A549 (cell line): Measurements from ENCODE around the gene TYMS. TPM values are rescaled to one million over a fixed set of nuclear protein-coding genes. Genes with fewer than 3 reads are reported as not detected.

Experiments
- ATAC-seq, 2 experiments: fragments of 200-7000 bp in 1 of 2; fragments of >200 bp in 1 of 2; cut with Nextera tagmentation in 1 of 2; cut with Tn5 transposase in 1 of 2; 3 replicates each; pipeline versions ENCODE4 v1.8.0 to v1.9.1; 2018 to 2020; ENCODE audit warnings: mild to moderate bottlenecking in 1 of 2, moderate library complexity in 1 of 2
- CTCF ChIA-PET: fragments of 300-600 bp; sonication (Branson Sonifier 250); formaldehyde crosslinking; extraction: SDS; loops from one replicate; lab custom pipeline; 2021; ENCODE audit warnings: antibody characterized with exemption, inconsistent platforms; lab: Yijun Ruan, JAX
- POLR2A ChIA-PET: fragments of 350-600 bp; formaldehyde crosslinking; extraction: SDS; loops from one replicate; lab custom pipeline; 2021; ENCODE audit warnings: antibody characterized with exemption, inconsistent platforms; lab: Yijun Ruan, JAX
- DNase-seq, 2 experiments: peaks; one replicate each; pipeline versions ENCODE4 v3.0.0 to v3.0.0-alpha.2; 2011 to 2016; ENCODE audit warnings: low read depth in 1 of 2, low spot score in 1 of 2
- FAIRE-seq: peaks from 2 replicates; lab custom pipeline; 2011; peaks lifted over from hg19 to GRCh38; lab: Jason Lieb, UNC
- H3K27ac ChIP-seq, 2 experiments: fragments of >200 bp; sonication (Bioruptor Twin); formaldehyde crosslinking; 3 replicates each; pipeline ENCODE4 v1.5.1; 2016 to 2017
- H3K4me1 ChIP-seq: fragments of >200 bp; sonication (Bioruptor Twin); formaldehyde crosslinking; 3 replicates; pipeline ENCODE4 v1.6.1; 2016
- H3K4me2 ChIP-seq: fragments of >200 bp; sonication (Bioruptor Twin); formaldehyde crosslinking; 3 replicates; pipeline ENCODE4 v1.6.1; 2016
- H3K4me3 ChIP-seq: fragments of >200 bp; sonication (Bioruptor Twin); formaldehyde crosslinking; 3 replicates; pipeline ENCODE4 v1.5.1; 2016
- H3K9me3 ChIP-seq: fragments of >200 bp; sonication (Bioruptor Twin); formaldehyde crosslinking; 3 replicates; pipeline ENCODE4 v1.6.1; 2016
- BHLHE40 ChIP-seq: IDR thresholded peaks from 2 replicates; pipeline ENCODE4 v1.6.1; 2012; ENCODE audit warnings: low read depth, low read length, inconsistent platforms
- CBX8 ChIP-seq: fragments of 200-600 bp; sonication (generic); IDR thresholded peaks from 2 replicates; pipeline ENCODE4 v1.6.1; 2016
- CHD2 ChIP-seq: fragments of 150-350 bp; IDR thresholded peaks from 2 replicates; pipeline ENCODE4 v1.6.1; 2014; ENCODE audit warnings: low read length; ENCODE audit not compliant: partially characterized antibody
- CTCF ChIP-seq: fragments of >200 bp; sonication (Bioruptor Twin); formaldehyde crosslinking; IDR thresholded peaks from 3 replicates; pipeline ENCODE4 v1.5.1; 2016
- EP300 ChIP-seq, 2 experiments: fragments of >200 bp; sonication (Bioruptor Twin); formaldehyde crosslinking; IDR thresholded peaks; 2 replicates in 1 of 2; 3 replicates in 1 of 2; pipeline ENCODE4 v1.6.1; 2016 to 2017
- ESRRA ChIP-seq: fragments of 150-350 bp; IDR thresholded peaks from 2 replicates; pipeline ENCODE4 v1.6.1; 2014; ENCODE audit warnings: mild to moderate bottlenecking, low read length, borderline replicate concordance
- FOXS1 ChIP-seq: fragments of 250-450 bp; sonication (Bioruptor Pico); IDR thresholded peaks from 2 replicates; pipeline ENCODE4 v1.5.0; 2020; ENCODE audit warnings: mild to moderate bottlenecking, moderate library complexity
- GATA3 ChIP-seq: IDR thresholded peaks from 2 replicates; pipeline ENCODE4 v1.6.1; 2012; ENCODE audit warnings: borderline replicate concordance
- HOXB13 ChIP-seq: fragments of 250-450 bp; sonication (Bioruptor Pico); IDR thresholded peaks from 2 replicates; pipeline ENCODE4 v1.5.0; 2020; ENCODE audit warnings: low read depth, mild to moderate bottlenecking, moderate library complexity
- JUNB ChIP-seq: fragments of >200 bp; sonication (Bioruptor Twin); formaldehyde crosslinking; IDR thresholded peaks from 2 replicates; pipeline ENCODE4 v1.6.1; 2016
- KDM5A ChIP-seq: fragments of 200-600 bp; sonication (generic); IDR thresholded peaks from 2 replicates; pipeline ENCODE4 v1.6.1; 2016; ENCODE audit warnings: antibody characterized with exemption, mild to moderate bottlenecking
- MAZ ChIP-seq: fragments of 150-350 bp; IDR thresholded peaks from 2 replicates; pipeline ENCODE4 v1.6.1; 2014; ENCODE audit warnings: antibody characterized with exemption, low read depth, low read length, borderline replicate concordance
- MYC ChIP-seq: IDR thresholded peaks from 2 replicates; pipeline ENCODE4 v1.6.1; 2012; ENCODE audit warnings: mild to moderate bottlenecking, inconsistent platforms, low read length, improper control_type of control experiment, borderline replicate concordance
- NPAS2 ChIP-seq: fragments of 250-450 bp; sonication (Bioruptor Pico); IDR thresholded peaks from 2 replicates; pipeline ENCODE4 v1.8.0; 2022; ENCODE audit warnings: mild to moderate bottlenecking, moderate library complexity, borderline replicate concordance
- NR3C1 ChIP-seq: fragments of >200 bp; sonication (Bioruptor Twin); formaldehyde crosslinking; IDR thresholded peaks from 3 replicates; pipeline ENCODE4 v1.6.1; 2017
- POLR2A ChIP-seq: IDR thresholded peaks from 2 replicates; pipeline ENCODE4 v1.6.1; 2012; ENCODE audit warnings: mild to moderate bottlenecking, low read length
- POLR2AphosphoS2 ChIP-seq: conservative IDR thresholded peaks from 2 replicates; pipeline ENCODE4 v1.6.1; 2012; ENCODE audit warnings: low read length, improper control_type of control experiment, inconsistent platforms
- RAD21 ChIP-seq, 2 experiments: fragments of >200 bp in 1 of 2; sonication (Bioruptor Twin) in 1 of 2; formaldehyde crosslinking in 1 of 2; IDR thresholded peaks in 1 of 2; conservative IDR thresholded peaks in 1 of 2; 2 replicates in 1 of 2; 3 replicates in 1 of 2; pipeline ENCODE4 v1.6.1; 2012 to 2018; ENCODE audit warnings: inconsistent platforms in 1 of 2
- RCOR1 ChIP-seq: fragments of 150-350 bp; IDR thresholded peaks from 2 replicates; pipeline ENCODE4 v1.6.1; 2014; ENCODE audit warnings: antibody characterized with exemption, low read length, low read depth
- SREBF2 ChIP-seq: fragments of 450-650 bp; IDR thresholded peaks from 2 replicates; pipeline ENCODE4 v1.6.1; 2014; ENCODE audit warnings: mild to moderate bottlenecking, moderate library complexity
- TFCP2L1 ChIP-seq: fragments of 250-450 bp; sonication (Bioruptor Pico); IDR thresholded peaks from 2 replicates; pipeline ENCODE4 v1.5.0; 2021; ENCODE audit warnings: mild to moderate bottlenecking
- TP53 ChIP-seq: fragments of 250-450 bp; sonication (Bioruptor Pico); IDR thresholded peaks from 2 replicates; pipeline ENCODE4 v1.5.0; 2021; ENCODE audit warnings: mild to moderate bottlenecking, moderate library complexity
- WGBS: methylation state at CpG from one replicate; pipeline ENCODE4 v1.1.6; 2017; ENCODE audit errors: missing lambda C conversion rate; 5-methylcytosine and 5-hydroxymethylcytosine counted together
- polyA plus RNA-seq, 4 experiments: library from polyadenylated mRNA; depleted of rRNA in 3 of 4; stranded (reverse); fragments of >200 nt; fragmentation: RNase III in 1 of 4; extraction: RNeasy Plus Mini Kit Qiagen cat#74134 plus additional on column Dnase treatment in 1 of 4; gene quantifications; 2 replicates in 3 of 4; 3 replicates in 1 of 4; pipeline ENCODE4 v1.2.3, GENCODE V29; 2011 to 2017
- TF ChIP-seq, protein P1 (sequence below): fragments of >200 bp; sonication (Bioruptor Twin); formaldehyde crosslinking; IDR thresholded peaks from 3 replicates; pipeline ENCODE4 v1.6.1; 2016
- TF ChIP-seq, protein P2 (sequence below): fragments of 450-650 bp; IDR thresholded peaks from 2 replicates; pipeline ENCODE4 v1.6.1; 2014; ENCODE audit warnings: antibody characterized with exemption

TYMS gene
- polyA plus RNA-seq, 2 of the 4 experiments (the other 2 are of a cell fraction), result 118 to 173 TPM

DNA sequence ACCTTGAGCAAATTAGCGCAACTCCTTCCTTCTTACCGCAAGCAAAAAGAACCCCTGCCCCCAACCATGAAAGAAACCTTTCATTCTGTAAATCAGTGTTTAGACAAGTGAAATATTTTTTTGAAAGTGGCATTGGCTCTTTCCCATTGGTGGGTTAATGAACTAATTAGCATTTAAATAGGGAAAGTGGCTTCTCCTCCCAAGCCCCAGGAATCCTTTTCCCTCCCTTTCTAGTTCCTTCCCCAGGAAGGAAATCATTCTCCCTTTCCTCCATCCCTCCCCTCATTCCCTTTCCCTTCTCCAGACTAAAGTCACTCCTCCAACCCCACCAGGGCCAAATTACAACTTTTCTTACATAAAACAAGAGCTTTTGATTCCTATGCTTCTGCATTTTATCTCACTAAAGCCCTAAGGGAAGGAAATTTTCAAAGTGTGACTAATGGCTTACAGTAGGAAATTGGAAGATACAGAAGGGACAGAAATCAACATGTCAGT lies 22.9 kb upstream of the TYMS start:
- Histone ChIP-seq H3K4me1 (no peaks in the 10 kb centered on the region), H3K4me2 (no peak overlapping the region), H3K4me3 (no peak overlapping the region), H3K27ac (no peak overlapping the region), H3K9me3 (no peaks in the 10 kb centered on the region)
- WGBS, result 82% methylated on average over 2 of the region's 2 CpGs
- no peak for FAIRE-seq
- no peak for ATAC-seq
- ChIA-PET POLR2A (no interaction called here), CTCF (interaction anchor here (1.2 kb wide), 1 partner anchor 10 kb away, joined by 3 read pairs; no protein-coding TSS in a partner anchor)
- DNase-seq, result no peak
- no peak for TF ChIP-seq POLR2AphosphoS2
- no peak for TF ChIP-seq JUNB
- no peak for TF ChIP-seq RAD21 (conservative IDR thresholded peaks at IDR 0.05 in 1 of 2, IDR thresholded peaks at IDR 0.05 in 1 of 2)
- no peak for TF ChIP-seq RCOR1
- TF ChIP-seq TFCP2L1 (CRISPR knock-in tag), result no peak
- TF ChIP-seq NR3C1, result no peak
- TF ChIP-seq SREBF2, result no peak
- no peak for TF ChIP-seq CTCF
- TF ChIP-seq KDM5A, result no peak
- TF ChIP-seq MYC, result no peak
- no peak for TF ChIP-seq ESRRA
- no peak for TF ChIP-seq GATA3
- TF ChIP-seq FOXS1 (CRISPR knock-in tag), result no peak
- TF ChIP-seq CHD2, result no peak
- no peak for TF ChIP-seq NPAS2 (CRISPR knock-in tag)
- TF ChIP-seq, protein P1, sequence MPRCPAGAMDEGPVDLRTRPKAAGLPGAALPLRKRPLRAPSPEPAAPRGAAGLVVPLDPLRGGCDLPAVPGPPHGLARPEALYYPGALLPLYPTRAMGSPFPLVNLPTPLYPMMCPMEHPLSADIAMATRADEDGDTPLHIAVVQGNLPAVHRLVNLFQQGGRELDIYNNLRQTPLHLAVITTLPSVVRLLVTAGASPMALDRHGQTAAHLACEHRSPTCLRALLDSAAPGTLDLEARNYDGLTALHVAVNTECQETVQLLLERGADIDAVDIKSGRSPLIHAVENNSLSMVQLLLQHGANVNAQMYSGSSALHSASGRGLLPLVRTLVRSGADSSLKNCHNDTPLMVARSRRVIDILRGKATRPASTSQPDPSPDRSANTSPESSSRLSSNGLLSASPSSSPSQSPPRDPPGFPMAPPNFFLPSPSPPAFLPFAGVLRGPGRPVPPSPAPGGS, result no peak
- no peak for TF ChIP-seq HOXB13
- TF ChIP-seq BHLHE40, result no peak
- TF ChIP-seq CBX8, result no peak
- TF ChIP-seq, protein P2, sequence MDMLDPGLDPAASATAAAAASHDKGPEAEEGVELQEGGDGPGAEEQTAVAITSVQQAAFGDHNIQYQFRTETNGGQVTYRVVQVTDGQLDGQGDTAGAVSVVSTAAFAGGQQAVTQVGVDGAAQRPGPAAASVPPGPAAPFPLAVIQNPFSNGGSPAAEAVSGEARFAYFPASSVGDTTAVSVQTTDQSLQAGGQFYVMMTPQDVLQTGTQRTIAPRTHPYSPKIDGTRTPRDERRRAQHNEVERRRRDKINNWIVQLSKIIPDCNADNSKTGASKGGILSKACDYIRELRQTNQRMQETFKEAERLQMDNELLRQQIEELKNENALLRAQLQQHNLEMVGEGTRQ, result no peak

DNA sequence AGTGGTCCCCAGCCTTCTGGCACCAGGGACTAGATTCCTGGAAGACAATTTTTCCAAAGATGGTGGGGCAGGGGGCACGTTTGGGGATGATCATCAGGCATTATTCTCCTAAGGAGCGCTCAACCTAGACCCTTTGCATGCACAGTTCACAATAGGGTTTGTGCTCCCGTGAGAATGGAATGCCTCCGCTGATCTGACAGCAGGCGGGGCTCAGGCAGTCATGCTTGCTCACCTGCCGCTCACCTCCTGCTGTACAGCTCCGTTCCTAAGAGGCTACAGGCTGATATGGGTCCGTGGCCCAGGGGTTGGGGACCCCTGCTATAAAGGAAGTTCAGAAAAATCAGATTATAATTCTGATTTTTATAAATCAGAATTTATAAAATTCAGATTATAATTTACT lies 22.3 kb upstream of the TYMS start:
- POLR2A ChIA-PET, result no interaction called here
- Histone ChIP-seq H3K4me2 (no peak overlapping the region), H3K4me1 (no peaks in the 10 kb centered on the region), H3K27ac (no peak overlapping the region)
- ATAC-seq, result no peak
- WGBS, result 72% methylated on average over 8 of the region's 8 CpGs
- TF ChIP-seq HOXB13, result no peak
- no peak for TF ChIP-seq NPAS2 (CRISPR knock-in tag)
- no peak for TF ChIP-seq TP53
- TF ChIP-seq EP300 (IDR thresholded peaks at IDR 0.05), result no peak
- no peak for TF ChIP-seq POLR2A
- no peak for TF ChIP-seq MAZ
- TF ChIP-seq, all 56 proteins: peak for 0
- Histone ChIP-seq H3K4me3 (no peak overlapping the region), H3K9me3 (no peaks in the 10 kb centered on the region)
- DNase-seq, result no peak
- FAIRE-seq, result no peak
- CTCF ChIA-PET, result no interaction called here
